C4-2B (cell line): ENCODE measurements around the gene CORIN.

Experiments
- ZFX ChIP-seq: fragments of 450-650 bp; IDR thresholded peaks from 2 replicates; pipeline ENCODE4 v1.6.1; 2017
- TF ChIP-seq, protein P1 (sequence below): fragments of 450-650 bp; conservative IDR thresholded peaks from 2 replicates; pipeline ENCODE4 v1.5.1; 2017; ENCODE audit warnings: mild to moderate bottlenecking

DNA sequence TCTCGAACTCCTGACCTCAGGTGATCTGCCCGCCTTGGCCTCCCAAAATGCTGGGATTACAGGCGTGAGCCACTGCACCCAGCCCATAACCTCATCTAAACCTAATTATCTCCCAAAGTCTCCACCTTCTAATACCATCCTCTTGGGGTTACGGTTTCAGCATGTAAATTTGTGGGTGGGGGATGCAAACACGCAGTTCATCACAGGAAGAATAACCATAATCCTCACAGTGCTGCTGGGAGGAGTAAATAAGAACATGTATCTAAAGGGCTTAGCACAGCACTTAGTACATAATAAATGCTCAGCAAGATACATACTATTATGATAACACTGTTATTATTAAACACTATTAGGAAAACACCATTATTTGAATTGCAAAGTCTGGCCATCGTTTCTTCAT, 116.4 kb downstream of the CORIN start:
- TF ChIP-seq, protein P1, sequence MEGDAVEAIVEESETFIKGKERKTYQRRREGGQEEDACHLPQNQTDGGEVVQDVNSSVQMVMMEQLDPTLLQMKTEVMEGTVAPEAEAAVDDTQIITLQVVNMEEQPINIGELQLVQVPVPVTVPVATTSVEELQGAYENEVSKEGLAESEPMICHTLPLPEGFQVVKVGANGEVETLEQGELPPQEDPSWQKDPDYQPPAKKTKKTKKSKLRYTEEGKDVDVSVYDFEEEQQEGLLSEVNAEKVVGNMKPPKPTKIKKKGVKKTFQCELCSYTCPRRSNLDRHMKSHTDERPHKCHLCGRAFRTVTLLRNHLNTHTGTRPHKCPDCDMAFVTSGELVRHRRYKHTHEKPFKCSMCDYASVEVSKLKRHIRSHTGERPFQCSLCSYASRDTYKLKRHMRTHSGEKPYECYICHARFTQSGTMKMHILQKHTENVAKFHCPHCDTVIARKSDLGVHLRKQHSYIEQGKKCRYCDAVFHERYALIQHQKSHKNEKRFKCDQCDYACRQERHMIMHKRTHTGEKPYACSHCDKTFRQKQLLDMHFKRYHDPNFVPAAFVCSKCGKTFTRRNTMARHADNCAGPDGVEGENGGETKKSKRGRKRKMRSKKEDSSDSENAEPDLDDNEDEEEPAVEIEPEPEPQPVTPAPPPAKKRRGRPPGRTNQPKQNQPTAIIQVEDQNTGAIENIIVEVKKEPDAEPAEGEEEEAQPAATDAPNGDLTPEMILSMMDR: no peak
- no peak for TF ChIP-seq ZFX
